ENCODE data around the gene TNFRSF18. TPM values are rescaled to one million over a fixed set of nuclear protein-coding genes. Genes with fewer than 3 reads are reported as not detected.

TNFRSF18 gene
- total and polyA plus RNA-seq, 2 experiments from 2014 or later = 1.1 to 1.5 TPM

DNA sequence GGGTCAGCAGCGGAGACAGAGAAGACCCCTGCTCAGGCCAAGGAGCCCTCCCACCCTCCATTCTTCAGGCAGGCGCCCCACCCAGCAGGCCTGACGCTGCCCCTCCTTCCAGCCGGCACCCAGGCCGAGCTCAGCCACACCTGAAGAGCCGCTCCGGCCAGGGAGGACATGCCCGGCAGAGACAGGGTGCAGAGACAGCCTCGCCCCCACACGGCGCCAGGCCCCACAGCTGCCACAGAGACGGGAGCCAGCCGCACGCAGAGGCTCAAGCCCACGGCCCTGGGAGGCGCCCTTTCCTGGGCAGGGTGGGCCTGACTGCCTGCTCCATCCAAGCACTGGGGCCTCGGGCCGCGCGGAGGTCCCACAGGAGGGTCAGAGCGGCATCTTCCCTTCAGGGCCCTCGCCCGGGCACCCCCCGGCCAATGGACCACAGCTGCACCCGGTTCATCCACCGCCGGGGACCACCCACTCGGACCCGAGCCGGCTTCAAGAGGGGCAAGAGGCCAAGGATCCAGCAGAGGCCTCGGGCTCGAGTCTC lies 27.5 kb downstream of the TNFRSF18 start:
- H3K4me1 Mint-ChIP-seq = peaks cover 20% of the 10 kb centered on the region
- peaks cover 11% of the 10 kb centered on the region for H3K27me3 Mint-ChIP-seq (ENCODE audit: insufficient read depth, low read depth, poor library complexity)
- Histone ChIP-seq H3K27ac (ENCODE audit: low read depth) (no peak overlapping the region), H3K9me2 (ENCODE audit: insufficient read depth) (no peaks in the 10 kb centered on the region), H3K4me1 (ENCODE audit: insufficient read depth) (peaks cover 8% of the 10 kb centered on the region; the same call in 1 of the 2 replicates), H3K79me2 (replicated peaks; ENCODE audit: insufficient read depth) (no peaks in the 10 kb centered on the region), H3K4me3 (no peak overlapping the region), H2AFZ (no peak overlapping the region), H3K36me3 (ENCODE audit: insufficient read depth) (no peaks in the 10 kb centered on the region), H3K4me2 (no peak overlapping the region), H4K20me1 (replicated peaks; ENCODE audit: insufficient read depth) (no peaks in the 10 kb centered on the region), H3K27me3 (ENCODE audit: insufficient read depth) (no peaks in the 10 kb centered on the region), H3F3A (replicated peaks; ENCODE audit: low read depth) (no peaks in the 10 kb centered on the region)
- no peak overlapping the region for H3K4me3 Mint-ChIP-seq
- no peaks in the 10 kb centered on the region for H3K36me3 Mint-ChIP-seq (ENCODE audit: low read depth)
- no peak for DNase-seq (ENCODE audit: low spot score)
- H3K9me3 Mint-ChIP-seq = no peaks in the 10 kb centered on the region; the same call in 2 of the 3 replicates
- no peak for TF ChIP-seq ZNF114 (CRISPR knock-in tag; IDR thresholded peaks at IDR 0.05)
- TF ChIP-seq CREB1 (CRISPR knock-in tag; IDR thresholded peaks at IDR 0.05; ENCODE audit: low read depth) = no peak
- TF ChIP-seq, protein P1, sequence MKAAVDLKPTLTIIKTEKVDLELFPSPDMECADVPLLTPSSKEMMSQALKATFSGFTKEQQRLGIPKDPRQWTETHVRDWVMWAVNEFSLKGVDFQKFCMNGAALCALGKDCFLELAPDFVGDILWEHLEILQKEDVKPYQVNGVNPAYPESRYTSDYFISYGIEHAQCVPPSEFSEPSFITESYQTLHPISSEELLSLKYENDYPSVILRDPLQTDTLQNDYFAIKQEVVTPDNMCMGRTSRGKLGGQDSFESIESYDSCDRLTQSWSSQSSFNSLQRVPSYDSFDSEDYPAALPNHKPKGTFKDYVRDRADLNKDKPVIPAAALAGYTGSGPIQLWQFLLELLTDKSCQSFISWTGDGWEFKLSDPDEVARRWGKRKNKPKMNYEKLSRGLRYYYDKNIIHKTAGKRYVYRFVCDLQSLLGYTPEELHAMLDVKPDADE (IDR thresholded peaks at IDR 0.05) = no peak
- TF ChIP-seq EZH2phosphoT487 (IDR thresholded peaks at IDR 0.05; ENCODE audit: unreplicated experiment) = no peak
- TF ChIP-seq, protein P2, sequence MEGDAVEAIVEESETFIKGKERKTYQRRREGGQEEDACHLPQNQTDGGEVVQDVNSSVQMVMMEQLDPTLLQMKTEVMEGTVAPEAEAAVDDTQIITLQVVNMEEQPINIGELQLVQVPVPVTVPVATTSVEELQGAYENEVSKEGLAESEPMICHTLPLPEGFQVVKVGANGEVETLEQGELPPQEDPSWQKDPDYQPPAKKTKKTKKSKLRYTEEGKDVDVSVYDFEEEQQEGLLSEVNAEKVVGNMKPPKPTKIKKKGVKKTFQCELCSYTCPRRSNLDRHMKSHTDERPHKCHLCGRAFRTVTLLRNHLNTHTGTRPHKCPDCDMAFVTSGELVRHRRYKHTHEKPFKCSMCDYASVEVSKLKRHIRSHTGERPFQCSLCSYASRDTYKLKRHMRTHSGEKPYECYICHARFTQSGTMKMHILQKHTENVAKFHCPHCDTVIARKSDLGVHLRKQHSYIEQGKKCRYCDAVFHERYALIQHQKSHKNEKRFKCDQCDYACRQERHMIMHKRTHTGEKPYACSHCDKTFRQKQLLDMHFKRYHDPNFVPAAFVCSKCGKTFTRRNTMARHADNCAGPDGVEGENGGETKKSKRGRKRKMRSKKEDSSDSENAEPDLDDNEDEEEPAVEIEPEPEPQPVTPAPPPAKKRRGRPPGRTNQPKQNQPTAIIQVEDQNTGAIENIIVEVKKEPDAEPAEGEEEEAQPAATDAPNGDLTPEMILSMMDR (conservative IDR thresholded peaks at IDR 0.05; ENCODE audit: low read depth in 2 of 2) = no peak
- no peak overlapping the region for H3K27ac Mint-ChIP-seq
- ATAC-seq = no peak

DNA sequence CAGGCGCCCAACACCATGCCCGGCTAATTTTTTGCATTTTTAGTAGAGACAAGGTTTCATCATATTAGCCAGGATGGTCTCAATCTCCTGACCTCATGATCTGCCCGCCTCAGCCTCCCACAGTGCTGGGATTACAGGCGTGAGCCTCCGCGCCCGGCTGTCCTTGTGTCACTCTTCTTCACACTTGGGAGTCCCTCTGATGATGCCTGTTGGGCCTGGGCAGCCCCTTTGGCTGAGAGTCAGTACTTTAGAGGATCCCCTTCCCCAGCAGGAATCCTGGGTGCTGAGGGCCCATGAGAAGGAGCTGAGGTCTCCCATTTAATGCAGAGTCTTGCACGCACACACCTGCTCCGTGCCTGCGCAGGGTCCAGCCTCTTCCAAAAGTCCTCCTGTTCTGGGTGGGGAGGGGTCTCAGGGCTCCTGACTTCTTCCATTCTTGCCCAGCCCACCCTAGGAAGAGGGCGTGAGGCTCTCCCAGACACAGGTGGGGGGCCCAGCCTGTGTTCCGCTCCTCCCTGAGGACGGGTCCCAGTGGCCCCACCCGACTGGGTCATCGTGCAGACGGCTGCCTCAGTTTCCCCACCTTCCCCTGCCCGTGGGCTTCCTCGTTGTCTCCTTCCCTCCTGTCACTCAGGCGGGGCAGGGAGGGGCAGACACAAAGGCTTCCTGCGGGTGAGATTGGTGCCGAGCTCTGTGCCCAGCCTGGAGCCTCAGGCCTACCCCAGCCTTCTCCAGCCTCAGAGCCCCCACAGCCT lies 28.8 kb downstream of the TNFRSF18 start:
- H3K4me1 ChIP-seq (ENCODE audit: insufficient read depth) = peaks cover 13% of the 10 kb centered on the region; the same call in 1 of the 2 replicates
- peaks cover 10% of the 10 kb centered on the region for H3K27me3 Mint-ChIP-seq (ENCODE audit: insufficient read depth, low read depth, poor library complexity)
- no peak for ATAC-seq
- H3K79me2 ChIP-seq (replicated peaks; ENCODE audit: insufficient read depth) = no peaks in the 10 kb centered on the region
- no peak overlapping the region for H3K27ac Mint-ChIP-seq
- no peak overlapping the region for H2AFZ ChIP-seq
- H3F3A ChIP-seq (replicated peaks; ENCODE audit: low read depth) = no peaks in the 10 kb centered on the region
- TF ChIP-seq STAT1 (IDR thresholded peaks at IDR 0.05; ENCODE audit: unreplicated experiment) = no peak
- no peak for TF ChIP-seq JUNB (IDR thresholded peaks at IDR 0.05; ENCODE audit: unreplicated experiment)
- TF ChIP-seq, protein P1 (IDR thresholded peaks at IDR 0.05) = no peak
- no peak for TF ChIP-seq NANOG (IDR thresholded peaks at IDR 0.05; ENCODE audit: borderline replicate concordance)
- no peak for TF ChIP-seq ZNF331 (CRISPR knock-in tag; IDR thresholded peaks at IDR 0.05; ENCODE audit: low read depth)
- TF ChIP-seq, protein P2 (conservative IDR thresholded peaks at IDR 0.05; ENCODE audit: low read depth in 2 of 2) = no peak
- no peak for TF ChIP-seq CREB1 (CRISPR knock-in tag; IDR thresholded peaks at IDR 0.05; ENCODE audit: low read depth)
- TF ChIP-seq POLR2AphosphoS5 (IDR thresholded peaks at IDR 0.05; ENCODE audit: low read depth) = no peak
- TF ChIP-seq EZH2phosphoT487 (IDR thresholded peaks at IDR 0.05; ENCODE audit: unreplicated experiment) = no peak
- no peak for TF ChIP-seq ZNF114 (CRISPR knock-in tag; IDR thresholded peaks at IDR 0.05)
- peaks cover 22% of the 10 kb centered on the region for H3K4me1 Mint-ChIP-seq
- no peaks in the 10 kb centered on the region for H4K20me1 ChIP-seq (replicated peaks; ENCODE audit: insufficient read depth)
- no peaks in the 10 kb centered on the region; the same call in 2 of the 3 replicates for H3K9me3 Mint-ChIP-seq
- H3K36me3 ChIP-seq (ENCODE audit: insufficient read depth) = no peaks in the 10 kb centered on the region
- no peak overlapping the region for H3K27ac ChIP-seq (ENCODE audit: low read depth)
- DNase-seq (ENCODE audit: low spot score) = no peak
- H3K9me2 ChIP-seq (ENCODE audit: insufficient read depth) = no peaks in the 10 kb centered on the region
- H3K4me3 Mint-ChIP-seq = no peak overlapping the region
- no peaks in the 10 kb centered on the region for H3K36me3 Mint-ChIP-seq (ENCODE audit: low read depth)
- H3K4me2 ChIP-seq = no peak overlapping the region
- H3K4me3 ChIP-seq = no peak overlapping the region
- H3K27me3 ChIP-seq (ENCODE audit: insufficient read depth) = no peaks in the 10 kb centered on the region
